ENCODE data around the gene PLOD1. TPM values are rescaled to one million over a fixed set of nuclear protein-coding genes. Genes with fewer than 3 reads are reported as not detected.
"Not testable (repeated sequence)": the region's sequence is repeated elsewhere in the genome, so short reads cannot be mapped to it uniquely, and the experiment has no call there.

PLOD1 gene
- total RNA-seq, 1 donor from 2014 or later: 204 TPM

- H3K9me3 Mint-ChIP-seq (ENCODE audit: unreplicated experiment): no peaks in the 10 kb centered on the region
- H3K4me1 Mint-ChIP-seq (ENCODE audit: unreplicated experiment): peaks cover 45% of the 10 kb centered on the region
- H3K36me3 Mint-ChIP-seq (ENCODE audit: unreplicated experiment): no peaks in the 10 kb centered on the region
- TF ChIP-seq CTCF (IDR thresholded peaks at IDR 0.05): no peak
- no peak for DNase-seq (ENCODE audit: extremely low spot score, unreplicated experiment)
- peak overlapping the region; percentile 80 for H3K27ac Mint-ChIP-seq (ENCODE audit: unreplicated experiment)
- no peaks in the 10 kb centered on the region for H3K27me3 Mint-ChIP-seq (ENCODE audit: unreplicated experiment)
- H3K4me3 Mint-ChIP-seq (ENCODE audit: unreplicated experiment): peak overlapping the region; percentile 80
Observed at GRCh38 chr1:11935057-11935412, 518 bp downstream of the PLOD1 start.

GRCh38 chr1:11935733-11936132 lies 1.2 kb downstream of the PLOD1 start:
- not testable (repeated sequence) for H3K9me3 Mint-ChIP-seq (ENCODE audit: unreplicated experiment); DNase-seq (ENCODE audit: extremely low spot score, unreplicated experiment); H3K27ac Mint-ChIP-seq (ENCODE audit: unreplicated experiment); H3K27me3 Mint-ChIP-seq (ENCODE audit: unreplicated experiment); H3K36me3 Mint-ChIP-seq (ENCODE audit: unreplicated experiment)
- H3K4me1 Mint-ChIP-seq (ENCODE audit: unreplicated experiment): peaks cover 47% of the 10 kb centered on the region
- H3K4me3 Mint-ChIP-seq (ENCODE audit: unreplicated experiment): peak overlapping the region; percentile 18

- peaks cover 36% of the 10 kb centered on the region for H3K4me1 Mint-ChIP-seq (ENCODE audit: unreplicated experiment)
- TF ChIP-seq CTCF (IDR thresholded peaks at IDR 0.05): no peak
- H3K4me3 Mint-ChIP-seq (ENCODE audit: unreplicated experiment): no peak overlapping the region
- H3K27me3 Mint-ChIP-seq (ENCODE audit: unreplicated experiment): no peaks in the 10 kb centered on the region
- H3K27ac Mint-ChIP-seq (ENCODE audit: unreplicated experiment): peak overlapping the region; percentile 71
- no peaks in the 10 kb centered on the region for H3K9me3 Mint-ChIP-seq (ENCODE audit: unreplicated experiment)
- no peak for DNase-seq (ENCODE audit: extremely low spot score, unreplicated experiment)
- peaks cover 8% of the 10 kb centered on the region for H3K36me3 Mint-ChIP-seq (ENCODE audit: unreplicated experiment)
Observed at GRCh38 chr1:11938722-11939526, 4.4 kb downstream of the PLOD1 start.

- not testable (repeated sequence) for H3K36me3 Mint-ChIP-seq (ENCODE audit: unreplicated experiment); H3K4me3 Mint-ChIP-seq (ENCODE audit: unreplicated experiment); H3K9me3 Mint-ChIP-seq (ENCODE audit: unreplicated experiment); DNase-seq (ENCODE audit: extremely low spot score, unreplicated experiment); H3K27me3 Mint-ChIP-seq (ENCODE audit: unreplicated experiment)
- Mint-ChIP-seq H3K4me1 (ENCODE audit: unreplicated experiment) (peaks cover 35% of the 10 kb centered on the region), H3K27ac (ENCODE audit: unreplicated experiment) (peak overlapping the region; percentile 31)
Observed at GRCh38 chr1:11939794-11940193, 5.3 kb downstream of the PLOD1 start.

GRCh38 chr1:11940260-11940921 lies 5.9 kb downstream of the PLOD1 start:
- Mint-ChIP-seq H3K27ac (ENCODE audit: unreplicated experiment) (no peak overlapping the region), H3K9me3 (ENCODE audit: unreplicated experiment) (no peaks in the 10 kb centered on the region), H3K27me3 (ENCODE audit: unreplicated experiment) (no peaks in the 10 kb centered on the region), H3K4me3 (ENCODE audit: unreplicated experiment) (no peak overlapping the region), H3K36me3 (ENCODE audit: unreplicated experiment) (peaks cover 8% of the 10 kb centered on the region), H3K4me1 (ENCODE audit: unreplicated experiment) (peaks cover 31% of the 10 kb centered on the region)
- no peak for DNase-seq (ENCODE audit: extremely low spot score, unreplicated experiment)
- no peak for TF ChIP-seq CTCF (IDR thresholded peaks at IDR 0.05)

GRCh38 chr1:11942280-11942679 lies 7.8 kb downstream of the PLOD1 start:
- H3K27me3 Mint-ChIP-seq (ENCODE audit: unreplicated experiment): no peaks in the 10 kb centered on the region
- no peak for DNase-seq (ENCODE audit: extremely low spot score, unreplicated experiment)
- H3K36me3 Mint-ChIP-seq (ENCODE audit: unreplicated experiment): peaks cover 13% of the 10 kb centered on the region
- no peaks in the 10 kb centered on the region for H3K9me3 Mint-ChIP-seq (ENCODE audit: unreplicated experiment)
- H3K4me1 Mint-ChIP-seq (ENCODE audit: unreplicated experiment): peaks cover 27% of the 10 kb centered on the region
- no peak overlapping the region for H3K27ac Mint-ChIP-seq (ENCODE audit: unreplicated experiment)
- no peak overlapping the region for H3K4me3 Mint-ChIP-seq (ENCODE audit: unreplicated experiment)
- TF ChIP-seq CTCF (IDR thresholded peaks at IDR 0.05): no peak
